Stimulated activated CD4-positive, alpha-beta T cell treated with anti-CD3 and anti-CD28 coated beads, TNF-alpha, amount 100 ng/mL, for 1 hour (primary cell): ENCODE data around the gene CEP57.
"Not testable (repeated sequence)": the region's sequence is repeated elsewhere in the genome, so short reads cannot be mapped to it uniquely, and the experiment has no call there.

ENCODE experiments used
- DNase-seq, 3 donors: peaks; one replicate each; pipeline ENCODE4 v3.0.0-alpha.2; 2020; ENCODE audit warnings: low read depth in 3 of 3, low spot score in 1 of 3

Gene CEP57

DNA sequence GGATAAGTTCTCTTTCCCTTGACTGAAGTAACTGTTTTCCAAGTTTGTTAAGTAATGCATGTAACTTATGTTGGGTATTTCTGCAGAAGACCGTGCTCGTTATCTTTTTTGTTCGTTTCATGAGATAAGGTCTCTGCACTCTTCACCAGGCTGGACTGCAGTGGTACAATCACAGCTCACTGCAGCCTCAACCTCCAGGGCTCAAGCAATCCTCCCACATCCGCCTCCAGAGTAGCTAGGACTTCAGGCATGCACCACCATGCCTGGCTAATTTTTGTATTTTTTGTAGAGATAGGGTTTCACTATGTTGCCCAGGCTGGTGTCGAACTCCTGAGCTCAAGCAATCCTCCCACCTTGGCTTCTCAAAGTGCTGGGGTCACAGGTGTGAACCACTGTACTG is 64.1 kb downstream of the CEP57 start:
- not testable (repeated sequence) for DNase-seq

DNA sequence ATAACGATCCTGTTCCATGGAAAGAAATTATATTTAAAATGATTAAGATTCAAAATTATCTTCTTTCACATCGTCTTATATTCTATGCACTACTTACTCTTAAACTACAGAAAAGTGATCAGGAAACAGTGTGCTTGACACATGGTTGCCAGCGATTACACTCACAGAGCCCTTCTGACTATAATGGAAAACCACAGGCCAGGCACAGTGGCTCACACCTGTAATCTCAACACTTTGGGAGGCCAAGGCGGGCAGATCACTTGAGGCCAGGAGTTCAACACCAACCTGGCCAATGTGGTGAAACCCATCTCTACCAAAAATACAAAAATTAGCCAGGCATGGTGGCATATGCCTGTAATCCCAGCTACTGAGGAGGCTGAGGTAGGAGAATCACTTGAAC is 69.7 kb downstream of the CEP57 start:
- DNase-seq = not testable (repeated sequence)

DNA sequence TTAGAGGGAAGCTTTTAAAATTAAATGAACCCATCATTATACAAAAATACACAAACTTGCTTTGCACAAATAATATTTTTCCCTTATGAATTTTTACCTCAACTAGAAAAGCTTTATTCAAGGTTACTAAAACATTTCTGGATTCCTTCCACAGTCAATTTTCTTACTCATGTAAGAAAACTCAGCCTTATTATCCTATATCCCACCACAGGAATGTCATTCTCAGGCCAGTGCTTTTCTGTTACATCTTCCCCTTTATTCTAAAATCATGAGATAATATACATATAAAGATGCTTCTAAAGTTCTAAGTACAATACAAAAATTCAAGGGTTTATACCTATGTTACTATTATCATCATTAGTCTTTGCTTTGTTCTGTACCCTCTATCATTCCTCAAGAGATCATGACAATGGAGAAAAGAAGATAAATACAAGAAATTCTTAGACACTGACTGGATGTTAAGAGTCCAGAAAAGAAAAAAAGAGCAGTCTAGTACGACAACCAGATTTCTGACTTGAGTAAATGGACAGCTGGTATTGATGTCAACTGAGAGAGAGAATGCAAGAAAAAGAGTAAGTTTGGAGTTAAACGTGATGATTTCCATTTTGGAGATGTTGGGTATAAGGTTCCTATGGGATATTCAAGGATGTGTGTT is 73.3 kb downstream of the CEP57 start:
- no peak for DNase-seq

DNA sequence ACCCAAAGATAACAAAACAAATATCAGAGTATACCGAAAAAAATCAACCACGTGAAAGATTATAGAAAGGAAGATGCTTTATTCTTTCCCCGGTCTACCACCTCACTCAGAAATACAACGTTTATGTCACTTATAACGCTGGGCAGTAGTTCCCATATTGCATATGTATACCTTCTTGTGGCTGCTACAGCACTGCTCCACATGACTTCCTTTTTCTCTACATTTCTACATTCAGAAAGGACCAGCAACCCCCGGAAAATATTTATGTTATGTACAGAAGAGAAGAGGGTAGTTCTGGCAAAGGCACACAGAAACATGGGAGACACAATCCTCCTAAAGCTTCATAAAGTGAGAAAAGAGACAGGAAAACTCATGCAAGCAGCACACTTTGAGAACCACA is 76.8 kb downstream of the CEP57 start:
- DNase-seq = no peak

DNA sequence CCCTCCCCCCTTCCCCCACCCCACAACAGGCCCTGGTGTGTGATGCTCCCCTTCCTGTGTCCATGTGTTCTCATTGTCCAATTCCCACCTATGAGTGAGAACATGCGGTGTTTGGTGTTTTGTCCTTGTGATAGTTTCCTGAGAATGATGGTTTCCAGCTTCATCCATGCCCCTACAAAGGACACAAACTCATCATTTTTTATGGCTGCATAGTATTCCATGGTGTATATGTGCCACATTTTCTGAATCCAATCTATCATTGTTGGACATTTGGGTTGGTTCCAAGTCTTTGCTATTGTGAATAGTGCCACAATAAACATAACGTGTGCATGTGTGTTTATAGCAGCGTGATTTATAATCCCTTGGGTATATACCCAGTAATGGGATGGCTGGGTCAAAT is 80.6 kb downstream of the CEP57 start:
- DNase-seq = not testable (repeated sequence)

DNA sequence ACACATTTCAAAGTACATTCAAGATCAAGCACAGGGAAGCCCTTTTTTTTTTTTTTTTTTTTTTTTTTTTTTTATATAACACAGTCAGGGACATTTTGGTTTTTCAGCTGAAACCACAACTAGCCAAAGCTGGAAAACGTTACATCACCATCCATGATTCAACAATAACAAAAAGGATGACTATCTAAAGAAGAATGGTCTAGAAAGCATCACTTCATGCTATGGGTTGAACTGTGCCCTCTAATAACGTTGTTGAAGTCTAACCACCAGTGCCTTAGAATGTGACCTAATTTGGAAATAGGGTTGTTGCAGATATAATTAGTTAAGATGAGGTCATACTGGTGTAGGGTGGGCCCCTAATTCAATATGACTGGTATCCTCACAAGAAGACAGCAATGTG is 87.0 kb downstream of the CEP57 start:
- DNase-seq = no peak
